Keratinocyte (primary cell): ENCODE results near the gene BMP8B.

Source experiments
- CTCF ChIP-seq, 3 experiments: IDR thresholded peaks in 1 of 3; conservative IDR thresholded peaks in 1 of 3; optimal IDR thresholded peaks in 1 of 3; 2 replicates in 2 of 3; 3 replicates in 1 of 3; pipeline versions ENCODE3 to v1.5.1; 2011; ENCODE audit warnings: low read length in 3 of 3, mild to moderate bottlenecking in 3 of 3, moderate library complexity in 2 of 3, control low read depth in 1 of 3, inconsistent platforms in 1 of 3; ENCODE audit not compliant: insufficient read depth in 2 of 3; ENCODE audit errors: extremely low read depth in 1 of 3
- EZH2 ChIP-seq: IDR thresholded peaks from one replicate; pipeline ENCODE4 v1.6.1; 2012; ENCODE audit warnings: inconsistent platforms, mild to moderate bottlenecking, low read length, moderate library complexity

- TF ChIP-seq CTCF (optimal IDR thresholded peaks at IDR 0.05 in 1 of 3, IDR thresholded peaks at IDR 0.05 in 1 of 3, conservative IDR thresholded peaks at IDR 0.05 in 1 of 3; ENCODE audit: extremely low read depth in 1 of 3, insufficient read depth in 2 of 3, low read length in 3 of 3) = no peak
- TF ChIP-seq EZH2 = no peak
These were observed 11.4 kb downstream of the BMP8B start for GRCh38 chr1:39777306-39777705.
